ENCODE data around the gene TMC5. TPM values are rescaled to one million over a fixed set of nuclear protein-coding genes. Genes with fewer than 3 reads are reported as not detected.

TMC5 gene
- polyA plus RNA-seq, 1 of the 3 experiments (the other 2 are of a cell fraction), result not detected

GRCh38 chr16:19488213-19488640, 70.5 kb downstream of the TMC5 start (continued):
- TF ChIP-seq REST (IDR thresholded peaks at IDR 0.05; ENCODE audit: low read depth, low read length) (no peak), JUND (IDR thresholded peaks at IDR 0.05) (no peak), TCF12 (IDR thresholded peaks at IDR 0.05) (no peak), RAD21 (IDR thresholded peaks at IDR 0.05; ENCODE audit: low read length) (no peak), MEF2A (IDR thresholded peaks at IDR 0.05; ENCODE audit: borderline replicate concordance, low read depth) (no peak), USF2 (IDR thresholded peaks at IDR 0.05; ENCODE audit: borderline replicate concordance, low read depth, low read length) (no peak)

- no peaks in the 10 kb centered on the region for H3K36me3 ChIP-seq (replicated peaks in 1 of 2; ENCODE audit: control insufficient read depth in 1 of 2, insufficient read depth in 2 of 2, low read length in 1 of 2)
- DNase-seq, result no peak
- ChIA-PET POLR2A (no interaction called here), CTCF (interaction anchor here (1.0 kb wide), 3 partner anchors 12 to 102 kb away, joined by 3 to 5 read pairs (median 5); no protein-coding TSS in a partner anchor)
- no peaks in the 10 kb centered on the region for H4K20me1 ChIP-seq (ENCODE audit: insufficient read depth)
- H3K4me1 ChIP-seq (ENCODE audit: control insufficient read depth in 1 of 2, insufficient read depth in 2 of 2, low read depth in 1 of 2, low read length in 1 of 2), result no peaks in the 10 kb centered on the region
- no peak overlapping the region for H2AFZ ChIP-seq (ENCODE audit: low read depth)
- WGBS (ENCODE audit: low lambda C conversion rate), result 57% methylated on average over 1 of the region's 1 CpG
- H3K9me3 ChIP-seq, result no peaks in the 10 kb centered on the region
- no peak overlapping the region for H3K4me2 ChIP-seq
- no peak overlapping the region for H3K4me3 ChIP-seq (ENCODE audit: low read depth in 2 of 2, low read length in 1 of 2)
- H3K27me3 ChIP-seq (ENCODE audit: insufficient read depth), result no peaks in the 10 kb centered on the region
- H3K9ac ChIP-seq, result no peak overlapping the region
- no peaks in the 10 kb centered on the region for H3K9me2 ChIP-seq
- no peaks in the 10 kb centered on the region for H3K79me2 ChIP-seq (ENCODE audit: insufficient read depth)
- TF ChIP-seq JUND (IDR thresholded peaks at IDR 0.05) (no peak), RFX5 (IDR thresholded peaks at IDR 0.05; ENCODE audit: low read length) (no peak), REST (IDR thresholded peaks at IDR 0.05; ENCODE audit: low read depth, low read length) (no peak), FOSL2 (IDR thresholded peaks at IDR 0.05; ENCODE audit: borderline replicate concordance, low read depth) (no peak), IRF3 (IDR thresholded peaks at IDR 0.05; ENCODE audit: low read depth, low read length) (no peak), MAX (IDR thresholded peaks at IDR 0.05; ENCODE audit: low read depth) (no peak), SIN3A (IDR thresholded peaks at IDR 0.05; ENCODE audit: borderline replicate concordance, low read depth, low read length) (no peak), TEAD4 (IDR thresholded peaks at IDR 0.05; ENCODE audit: borderline replicate concordance, insufficient read depth) (no peak)
- no peak overlapping the region for H3K27ac ChIP-seq (ENCODE audit: low read depth in 2 of 2, low read length in 1 of 2)
- H3F3A ChIP-seq (replicated peaks; ENCODE audit: insufficient read depth), result no peaks in the 10 kb centered on the region
Observed at GRCh38 chr16:19490619-19491018, 72.9 kb downstream of the TMC5 start.

Measured in SK-N-SH (cell line).